Psoas muscle (tissue), 8 donors: ENCODE results near the gene TBC1D14. TPM values are rescaled to one million over a fixed set of nuclear protein-coding genes. Genes with fewer than 3 reads are reported as not detected.

ENCODE experiments used
- ATAC-seq, 4 donors: fragments of 200-7000 bp; cut with Tn5 transposase; one replicate each; pipeline ENCODE4 v1.9.1; 2020; ENCODE audit warnings: moderate library complexity in 3 of 4, mild to moderate bottlenecking in 2 of 4
- DNase-seq, 2 donors: peaks; one replicate each; pipeline ENCODE4 v3.0.0-alpha.2; 2020
- H3K27ac ChIP-seq: fragments of 200-600 bp; one replicate; pipeline ENCODE4 v1.8.0; 2022
- H3K27me3 ChIP-seq, 3 donors: fragments of 200-600 bp in 1 of 3; one replicate each; pipeline versions ENCODE4 v1.6.1 to v1.8.0; 2013 to 2022; ENCODE audit warnings: low read length in 2 of 3, mild to moderate bottlenecking in 2 of 3, moderate library complexity in 1 of 3; ENCODE audit not compliant: insufficient read depth in 3 of 3
- H3K36me3 ChIP-seq, 2 donors: fragments of 200-600 bp in 1 of 2; one replicate each; pipeline versions ENCODE4 v1.6.1 to v1.8.0; 2013 to 2022; ENCODE audit warnings: low read depth in 1 of 2, mild to moderate bottlenecking in 1 of 2, moderate library complexity in 1 of 2; ENCODE audit not compliant: insufficient read depth in 1 of 2
- H3K4me1 ChIP-seq: fragments of 200-600 bp; one replicate; pipeline ENCODE4 v1.8.0; 2022
- H3K4me3 ChIP-seq: fragments of 200-600 bp; one replicate; pipeline ENCODE4 v1.8.0; 2022; ENCODE audit warnings: mild to moderate bottlenecking
- H3K9me3 ChIP-seq: fragments of 200-600 bp; one replicate; pipeline ENCODE4 v1.8.0; 2022
- WGBS, 3 donors: extraction: QIAGEN DNeasy Blood & Tissue Kit; methylation state at CpG; one replicate each; pipeline versions ENCODE4 v1.1.6 to v1.1.7; 2013; 5-methylcytosine and 5-hydroxymethylcytosine counted together
- intact Hi-C, 2 donors: fragments of 100-400 bp; cut with DNase I; formaldehyde crosslinking; loops; one replicate each; pipeline versions ENCODE4 v1.11.0 to v1.14.2; 2022
- polyA plus RNA-seq, 3 donors: library from polyadenylated mRNA; stranded (reverse); fragments of 200-250 nt; gene quantifications; one replicate each; pipeline ENCODE4 v1.2.3, GENCODE V29; 2013
- total RNA-seq, 4 donors: library from RNA; stranded (reverse); fragmentation: NEBNext Ultra II Directional in 2 of 4; extraction: Animal tissue kit (Norgen Biotek cat#: 25700) in 2 of 4; gene quantifications; one replicate each; pipeline versions ENCODE4 v1.2.1 to v1.2.4, GENCODE V29; 2021 to 2023
- TF ChIP-seq, protein P1 (sequence below): fragments of 200-600 bp; IDR thresholded peaks from one replicate; pipeline ENCODE4 v1.8.0; 2022; ENCODE audit warnings: antibody characterized with exemption
- donor health status: healthy with polysubstance abuse.
- donor health status: DM: no; HTN: no; CAD: no; lungs with moderate emphysema.
- donor health status: Bipolar disorder and iron deficiency.
- donor health status: healthy.
- donor health status: DM: yes; HTN: yes; CAD: no.
- donor health status: DM: no; HTN: no; CAD: no.
- donor health status: DM: no; HTN: no; CAD: no.
- donor health status: DM: yes; HTN: yes; CAD: no.

Gene TBC1D14
- total and polyA plus RNA-seq, 7 donors = 14.7 to 45.5 (median 33.1) TPM

DNA sequence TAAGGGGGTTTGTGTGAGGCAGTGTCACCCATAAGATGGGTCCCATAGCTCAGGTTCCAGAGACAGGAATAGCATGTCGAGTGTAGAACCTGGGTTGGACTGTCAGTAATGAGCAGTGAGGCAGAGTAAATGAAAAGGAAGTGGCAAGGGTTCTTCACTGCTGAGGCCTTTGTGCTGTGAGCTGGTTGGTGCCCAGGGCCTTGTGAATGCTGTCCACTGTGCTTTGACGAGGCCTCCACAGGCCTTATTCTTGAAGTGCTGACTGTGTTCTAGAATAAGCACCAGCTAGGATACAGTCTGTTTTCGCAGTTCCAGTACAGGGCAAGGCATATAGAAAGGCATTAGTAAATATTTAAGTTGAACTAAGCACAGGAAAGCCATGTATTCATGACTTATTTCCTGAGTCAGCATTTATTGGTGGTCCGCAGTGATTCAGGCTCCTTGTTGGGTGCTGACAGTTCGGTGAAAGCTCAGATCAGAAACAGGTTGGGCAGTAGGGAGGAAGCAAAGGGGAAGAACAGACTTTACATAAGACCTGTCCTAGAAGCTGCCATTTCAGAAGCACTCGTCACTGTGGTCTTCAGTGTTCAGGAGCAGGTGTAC is 107.9 kb downstream of the TBC1D14 start:
- intact Hi-C loops = no loop called here
- ATAC-seq (no peak), DNase-seq (no peak)
- Histone ChIP-seq H3K27me3 (no peaks in the 10 kb centered on the region), H3K4me3 (no peak overlapping the region), H3K36me3 (peaks cover 0 to 85% of the 10 kb centered on the region in 2 donors), H3K4me1 (no peaks in the 10 kb centered on the region), H3K9me3 (no peaks in the 10 kb centered on the region), H3K27ac (no peak overlapping the region)
- TF ChIP-seq, protein P1, sequence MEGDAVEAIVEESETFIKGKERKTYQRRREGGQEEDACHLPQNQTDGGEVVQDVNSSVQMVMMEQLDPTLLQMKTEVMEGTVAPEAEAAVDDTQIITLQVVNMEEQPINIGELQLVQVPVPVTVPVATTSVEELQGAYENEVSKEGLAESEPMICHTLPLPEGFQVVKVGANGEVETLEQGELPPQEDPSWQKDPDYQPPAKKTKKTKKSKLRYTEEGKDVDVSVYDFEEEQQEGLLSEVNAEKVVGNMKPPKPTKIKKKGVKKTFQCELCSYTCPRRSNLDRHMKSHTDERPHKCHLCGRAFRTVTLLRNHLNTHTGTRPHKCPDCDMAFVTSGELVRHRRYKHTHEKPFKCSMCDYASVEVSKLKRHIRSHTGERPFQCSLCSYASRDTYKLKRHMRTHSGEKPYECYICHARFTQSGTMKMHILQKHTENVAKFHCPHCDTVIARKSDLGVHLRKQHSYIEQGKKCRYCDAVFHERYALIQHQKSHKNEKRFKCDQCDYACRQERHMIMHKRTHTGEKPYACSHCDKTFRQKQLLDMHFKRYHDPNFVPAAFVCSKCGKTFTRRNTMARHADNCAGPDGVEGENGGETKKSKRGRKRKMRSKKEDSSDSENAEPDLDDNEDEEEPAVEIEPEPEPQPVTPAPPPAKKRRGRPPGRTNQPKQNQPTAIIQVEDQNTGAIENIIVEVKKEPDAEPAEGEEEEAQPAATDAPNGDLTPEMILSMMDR = no peak
- 90 to 94% (median 92%) methylated on average over 6 of the region's 6 CpGs for WGBS, 3 donors

DNA sequence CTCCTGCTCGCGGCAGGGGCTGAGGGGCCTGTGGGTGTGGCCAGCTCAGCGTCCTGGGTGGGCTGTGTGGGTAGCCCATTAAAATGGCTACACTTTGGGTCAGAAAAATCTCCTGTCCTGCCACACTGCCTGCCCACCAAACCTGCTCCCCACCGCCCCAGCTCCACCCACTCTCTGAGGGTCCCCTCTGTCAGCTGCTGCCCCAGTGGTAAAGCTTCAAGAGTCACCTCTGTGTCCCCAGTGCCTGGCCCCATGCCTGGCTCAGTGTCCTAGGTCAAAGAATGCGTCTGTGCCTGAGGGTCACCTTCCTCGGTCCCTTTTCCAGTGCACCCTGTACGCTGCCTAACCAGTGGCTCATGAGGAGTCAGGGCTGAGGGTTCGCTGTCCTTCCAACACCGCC is 108.7 kb downstream of the TBC1D14 start:
- TF ChIP-seq, protein P1 = no peak
- Histone ChIP-seq H3K27me3 (no peaks in the 10 kb centered on the region), H3K4me3 (no peak overlapping the region), H3K4me1 (no peaks in the 10 kb centered on the region), H3K9me3 (no peaks in the 10 kb centered on the region), H3K27ac (no peak overlapping the region), H3K36me3 (peaks cover 0 to 84% of the 10 kb centered on the region in 2 donors)
- no peak for DNase-seq
- ATAC-seq = peak in 1 of 4 donors; percentile 37
- intact Hi-C loops = no loop called here
- WGBS, 3 donors = 82 to 89% (median 87%) methylated on average over 8 to 9 of the region's 9 CpGs

DNA sequence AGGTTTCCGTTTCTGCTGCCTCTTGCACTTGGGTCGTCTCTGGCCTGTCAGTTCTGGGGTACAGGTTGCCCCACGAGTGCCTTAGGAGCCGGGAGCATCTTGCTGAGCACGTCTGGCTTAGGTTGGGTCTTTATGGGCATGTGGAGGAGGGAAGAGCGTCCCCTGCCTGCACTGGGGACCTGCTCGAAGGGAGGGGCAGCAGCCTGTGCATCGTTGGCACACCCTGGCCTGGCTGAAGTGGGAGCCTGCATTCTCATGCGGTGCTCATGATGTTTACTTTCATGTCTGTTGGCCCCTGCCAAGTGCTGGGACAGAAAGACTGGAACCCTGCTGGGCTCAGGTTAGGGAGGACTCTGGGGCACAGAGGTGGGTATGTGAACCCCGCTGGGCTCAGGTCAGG is 109.7 kb downstream of the TBC1D14 start:
- 71 to 84% (median 83%) methylated on average over 10 of the region's 10 CpGs for WGBS, 3 donors
- H3K9me3 ChIP-seq = no peaks in the 10 kb centered on the region
- H3K4me3 ChIP-seq = no peak overlapping the region
- no peaks in the 10 kb centered on the region for H3K4me1 ChIP-seq
- no peak for ATAC-seq
- DNase-seq = no peak
- no peaks in the 10 kb centered on the region for H3K27me3 ChIP-seq
- intact Hi-C loops = no loop called here
- no peak overlapping the region for H3K27ac ChIP-seq
- H3K36me3 ChIP-seq = peaks cover 0 to 84% of the 10 kb centered on the region in 2 donors
- TF ChIP-seq, protein P1 = no peak

DNA sequence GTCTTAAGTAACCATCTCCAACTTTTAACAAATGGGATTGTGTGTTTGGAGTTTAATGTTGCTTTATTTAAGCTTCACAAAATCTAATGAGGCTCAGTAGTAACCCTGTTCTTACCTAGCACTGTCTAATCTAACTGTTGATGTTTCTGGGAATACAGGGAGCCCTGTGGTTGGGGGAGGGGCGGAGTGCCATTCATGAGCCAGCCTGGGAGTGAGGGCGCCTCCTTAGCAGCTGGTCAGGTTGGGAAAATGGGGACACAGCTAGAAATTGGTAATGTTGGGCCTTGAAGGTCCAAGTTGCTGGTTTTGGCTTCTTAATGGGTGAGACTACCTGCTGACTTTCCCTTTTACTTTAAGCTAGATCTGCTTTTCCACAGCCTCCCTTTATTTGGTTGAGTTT is 110.7 kb downstream of the TBC1D14 start:
- Histone ChIP-seq H3K27ac (no peak overlapping the region), H3K4me3 (no peak overlapping the region), H3K36me3 (peaks cover 0 to 84% of the 10 kb centered on the region in 2 donors), H3K27me3 (no peaks in the 10 kb centered on the region), H3K4me1 (no peaks in the 10 kb centered on the region), H3K9me3 (no peaks in the 10 kb centered on the region)
- 95 to 98% (median 96%) methylated on average over 2 of the region's 2 CpGs for WGBS, 3 donors
- intact Hi-C loops = no loop called here
- TF ChIP-seq, protein P1 = no peak
- ATAC-seq = no peak
- no peak for DNase-seq

DNA sequence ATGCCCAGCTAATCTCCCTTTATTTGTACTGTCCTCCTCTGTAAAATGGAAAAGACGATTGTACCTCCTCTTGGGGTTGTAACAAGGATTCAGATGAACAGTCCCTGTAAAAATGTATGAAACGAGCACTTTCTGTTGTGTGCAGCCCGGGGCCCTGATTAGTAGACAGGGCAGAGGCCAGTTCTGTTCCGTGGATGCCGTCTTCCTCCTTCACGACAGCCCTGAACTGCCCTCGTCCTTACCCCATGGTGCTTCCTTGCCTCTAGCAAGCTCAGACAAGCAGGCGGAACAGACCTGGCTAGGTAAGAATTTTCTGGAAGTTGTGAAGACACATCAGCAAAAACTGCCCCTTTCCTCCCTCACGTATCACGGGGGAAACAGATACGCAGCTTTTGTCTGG is 111.2 kb downstream of the TBC1D14 start:
- peaks cover 0 to 84% of the 10 kb centered on the region in 2 donors for H3K36me3 ChIP-seq
- intact Hi-C loops = no loop called here
- DNase-seq (no peak), ATAC-seq (no peak)
- TF ChIP-seq, protein P1 = no peak
- H3K9me3 ChIP-seq = no peaks in the 10 kb centered on the region
- no peaks in the 10 kb centered on the region for H3K4me1 ChIP-seq
- H3K27me3 ChIP-seq = no peaks in the 10 kb centered on the region
- 91 to 95% (median 93%) methylated on average over 11 of the region's 11 CpGs for WGBS, 3 donors
- H3K27ac ChIP-seq = no peak overlapping the region
- H3K4me3 ChIP-seq = no peak overlapping the region
